SIG-M5 treated with dmso at 0.1 percent for 504 hours (cell line): ENCODE data around the gene SELE.

Experiments
- DNase-seq: peaks from one replicate; lab custom pipeline; 2025; ENCODE audit not compliant: unreplicated experiment; lab: John Stamatoyannopoulos, UW

The SELE gene, protein sequence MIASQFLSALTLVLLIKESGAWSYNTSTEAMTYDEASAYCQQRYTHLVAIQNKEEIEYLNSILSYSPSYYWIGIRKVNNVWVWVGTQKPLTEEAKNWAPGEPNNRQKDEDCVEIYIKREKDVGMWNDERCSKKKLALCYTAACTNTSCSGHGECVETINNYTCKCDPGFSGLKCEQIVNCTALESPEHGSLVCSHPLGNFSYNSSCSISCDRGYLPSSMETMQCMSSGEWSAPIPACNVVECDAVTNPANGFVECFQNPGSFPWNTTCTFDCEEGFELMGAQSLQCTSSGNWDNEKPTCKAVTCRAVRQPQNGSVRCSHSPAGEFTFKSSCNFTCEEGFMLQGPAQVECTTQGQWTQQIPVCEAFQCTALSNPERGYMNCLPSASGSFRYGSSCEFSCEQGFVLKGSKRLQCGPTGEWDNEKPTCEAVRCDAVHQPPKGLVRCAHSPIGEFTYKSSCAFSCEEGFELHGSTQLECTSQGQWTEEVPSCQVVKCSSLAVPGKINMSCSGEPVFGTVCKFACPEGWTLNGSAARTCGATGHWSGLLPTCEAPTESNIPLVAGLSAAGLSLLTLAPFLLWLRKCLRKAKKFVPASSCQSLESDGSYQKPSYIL

DNA sequence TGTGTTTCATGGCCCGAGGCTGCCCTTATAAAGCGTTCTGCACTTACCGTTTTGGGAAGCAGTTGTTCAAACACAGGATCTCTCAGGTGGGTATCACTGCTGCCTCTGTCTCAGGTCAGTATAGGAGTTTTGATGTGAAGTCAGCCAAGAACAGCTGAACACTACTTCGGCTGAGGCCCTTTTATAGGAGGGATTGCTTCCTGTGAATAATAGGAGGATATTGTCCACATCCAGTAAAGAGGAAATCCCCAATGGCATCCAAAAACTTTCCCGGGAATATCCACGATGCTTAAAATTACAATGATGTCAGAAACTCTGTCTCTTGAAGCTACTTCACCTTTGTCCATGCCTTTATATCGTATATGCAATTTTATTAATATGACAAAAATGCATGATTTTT, at the start of gene SELE:
SELE (minus strand) TSS at position 156 of the 400 bp plus-strand sequence. CDS start 467 bp downstream, outside the sequence.
- DNase-seq = no peak

DNA sequence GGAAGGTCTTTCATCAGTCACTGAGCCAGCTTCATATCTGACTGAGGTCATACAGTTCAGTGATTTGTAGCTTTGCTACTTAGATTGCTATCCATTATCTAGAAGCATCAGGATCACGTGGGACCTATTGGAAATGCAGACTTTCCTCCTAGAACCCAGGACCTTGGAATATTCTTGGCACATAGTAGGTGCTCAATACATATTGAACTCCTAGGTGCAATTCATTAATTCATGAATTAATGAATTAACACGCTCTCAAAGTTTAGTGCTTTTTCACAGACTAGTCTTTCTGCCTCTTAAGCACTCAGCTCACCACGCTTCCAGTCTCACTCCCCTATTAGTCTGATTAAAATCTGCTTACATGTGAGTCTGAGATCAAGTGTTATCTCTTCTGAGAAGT, 48.7 kb upstream of the SELE start:
- DNase-seq = no peak

GRCh38 chr1:169779970-169780369, 46.1 kb upstream of the SELE start:
- no peak for DNase-seq

DNA sequence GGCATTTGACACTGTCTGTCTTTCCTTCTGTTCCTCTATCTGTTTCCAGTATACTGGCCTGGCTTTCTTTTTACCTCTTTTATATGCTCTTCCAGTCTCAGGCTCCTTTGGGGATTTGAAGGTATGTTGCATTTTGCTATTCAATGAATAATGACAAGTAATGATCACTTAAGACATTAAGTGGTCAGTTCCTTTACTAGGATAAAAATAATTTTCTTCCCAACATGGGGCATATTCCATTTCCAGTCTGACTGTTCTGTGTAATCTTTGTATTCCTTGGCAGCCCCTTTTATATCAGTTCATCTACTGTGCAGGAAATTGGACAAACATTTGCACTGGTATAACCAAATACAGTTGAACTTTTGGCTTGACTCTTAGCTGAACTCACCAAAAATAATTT, 45.3 kb upstream of the SELE start:
- no peak for DNase-seq

- DNase-seq = no peak
Measured at GRCh38 chr1:169776440-169776839, 42.6 kb upstream of the SELE start.

- DNase-seq = no peak
Measured at GRCh38 chr1:169768161-169768560, 34.3 kb upstream of the SELE start.

GRCh38 chr1:169765580-169766331, 31.9 kb upstream of the SELE start:
- no peak for DNase-seq

GRCh38 chr1:169764919-169765318, 31.0 kb upstream of the SELE start:
- DNase-seq = no peak

GRCh38 chr1:169762699-169763098, 28.8 kb upstream of the SELE start:
- DNase-seq = no peak

DNA sequence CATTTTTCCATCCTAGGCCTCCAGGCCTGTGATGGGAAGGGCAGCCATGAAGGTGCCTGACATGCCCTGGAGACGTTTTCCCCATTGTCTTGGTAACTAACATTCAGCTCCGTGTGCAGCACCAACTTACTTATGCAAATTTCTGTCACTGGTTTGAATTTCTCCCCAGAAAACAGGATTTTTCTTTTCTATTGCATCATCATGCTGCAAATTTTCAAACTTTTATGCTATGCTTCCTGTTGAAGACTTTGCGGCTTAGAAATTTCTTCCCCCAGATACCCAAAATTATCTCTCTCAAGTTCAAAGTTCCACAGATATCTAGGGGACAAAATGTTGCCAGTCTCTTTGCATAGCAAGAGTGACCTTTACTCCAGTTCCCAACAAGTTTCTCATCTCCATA, 25.2 kb upstream of the SELE start:
- DNase-seq = no peak

DNA sequence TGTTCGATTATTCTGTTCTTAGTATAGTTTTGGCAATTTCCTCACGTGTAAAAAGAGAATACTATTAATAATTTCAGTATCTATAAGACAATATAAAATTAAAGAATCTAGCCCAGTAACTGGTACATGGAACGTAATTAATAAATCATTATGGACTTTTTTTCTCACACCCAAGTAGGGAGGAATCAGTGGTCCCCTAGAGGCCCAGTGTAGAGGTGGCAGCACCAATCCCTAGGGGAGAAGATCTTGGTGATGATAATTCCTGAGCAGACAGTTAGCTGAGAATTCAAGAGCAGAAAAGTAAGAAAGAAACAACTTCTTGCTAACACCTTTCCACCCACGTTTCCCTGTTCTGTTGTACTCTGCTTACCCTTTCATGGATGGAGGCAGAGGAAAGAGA, 19.7 kb upstream of the SELE start:
- DNase-seq = no peak

DNA sequence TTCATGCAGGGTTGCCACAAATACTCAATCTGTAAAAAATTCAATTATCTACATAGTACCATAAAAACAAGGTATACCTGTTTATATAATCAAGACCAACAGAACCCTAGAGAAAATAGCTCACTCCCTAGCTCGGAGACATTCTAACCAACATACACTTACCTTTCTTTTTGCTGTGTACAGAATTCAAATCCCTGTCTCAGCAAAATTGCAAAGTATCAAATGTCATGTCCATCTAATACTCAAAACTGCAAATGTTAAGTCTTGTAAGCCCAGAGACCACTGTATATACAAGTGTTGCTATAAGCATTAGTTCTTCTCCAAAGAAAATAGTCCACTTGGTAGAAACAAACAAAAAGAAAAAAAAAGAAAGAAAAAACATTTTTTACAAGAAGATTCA, 16.2 kb upstream of the SELE start:
- no peak for DNase-seq

GRCh38 chr1:169746550-169746949, 12.7 kb upstream of the SELE start:
- DNase-seq = no peak

DNA sequence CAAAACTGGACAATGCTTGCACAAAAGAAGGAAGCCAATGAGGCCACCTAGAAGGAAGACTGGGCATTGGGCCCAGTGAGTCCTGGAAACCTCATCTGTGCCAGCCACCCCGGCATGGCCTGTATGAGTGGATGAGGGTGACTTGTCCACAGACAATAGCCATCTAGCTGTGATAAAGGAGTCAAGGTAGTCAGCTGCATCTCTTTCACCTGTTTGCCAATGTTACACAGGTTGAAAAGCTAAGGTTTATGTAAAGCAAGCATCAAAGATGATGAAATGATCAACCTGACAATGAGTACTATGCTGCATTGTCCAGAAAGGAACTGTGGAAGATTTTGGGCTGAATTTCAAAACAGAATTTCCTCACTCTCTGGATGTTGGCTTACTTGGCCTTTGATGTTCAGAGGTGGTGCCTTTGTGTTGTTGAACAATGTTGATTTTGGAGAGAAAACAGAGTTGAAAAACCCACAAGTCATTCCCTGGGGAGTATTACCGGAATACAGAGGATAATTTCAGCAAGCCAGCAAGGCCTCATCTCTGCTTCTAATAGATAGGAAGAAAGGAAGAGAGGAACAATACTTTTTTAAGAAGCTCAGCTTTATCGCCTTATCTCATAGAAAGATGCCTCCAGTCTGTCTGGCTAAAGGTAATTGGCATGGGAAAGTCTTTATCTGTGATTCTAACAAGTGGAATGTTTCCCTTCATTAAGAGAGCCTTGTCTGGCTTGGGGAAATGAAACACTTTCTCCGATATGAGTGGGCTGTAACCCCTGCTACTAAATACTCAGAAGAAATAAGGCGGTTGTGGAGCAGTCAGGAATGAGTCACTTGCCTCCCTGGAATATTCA, 11.4 kb upstream of the SELE start:
- no peak for DNase-seq

DNA sequence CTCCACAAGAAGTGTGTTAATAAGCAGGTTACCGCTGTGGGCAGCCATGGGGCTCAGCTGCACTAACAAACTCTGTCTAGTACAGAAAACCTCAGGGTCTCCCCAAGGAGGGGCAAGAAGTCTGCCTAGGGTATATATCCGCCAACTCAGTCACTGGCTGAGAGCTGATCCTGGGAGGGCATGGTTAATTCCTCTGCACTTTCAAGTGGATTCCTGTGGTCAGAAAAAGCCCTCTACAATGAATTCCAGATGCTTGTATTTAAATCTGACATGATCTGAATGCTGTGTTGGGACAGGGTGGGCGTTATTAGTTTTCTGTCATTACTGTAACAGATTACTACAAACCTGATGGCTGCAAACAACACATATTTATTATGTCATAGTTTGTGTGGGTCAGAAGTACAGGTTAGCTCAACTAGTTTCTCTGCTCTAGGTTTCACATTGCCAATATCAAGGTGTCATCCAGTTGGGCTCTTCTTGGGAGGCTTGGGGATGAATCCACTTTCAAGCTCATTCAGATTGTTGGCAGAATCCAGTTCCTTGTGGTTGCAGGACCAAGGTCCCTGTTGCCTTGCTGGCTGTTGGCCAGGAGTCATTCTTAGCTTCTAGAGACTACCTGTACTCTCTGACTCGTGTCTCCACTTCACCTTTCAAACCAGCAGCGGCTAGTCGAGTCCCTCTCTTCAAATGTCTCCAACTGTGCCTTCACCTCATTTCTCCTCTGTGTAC, 8.0 kb upstream of the SELE start:
- DNase-seq = no peak

- DNase-seq = no peak
Measured at GRCh38 chr1:169739980-169740379, 6.1 kb upstream of the SELE start.

DNA sequence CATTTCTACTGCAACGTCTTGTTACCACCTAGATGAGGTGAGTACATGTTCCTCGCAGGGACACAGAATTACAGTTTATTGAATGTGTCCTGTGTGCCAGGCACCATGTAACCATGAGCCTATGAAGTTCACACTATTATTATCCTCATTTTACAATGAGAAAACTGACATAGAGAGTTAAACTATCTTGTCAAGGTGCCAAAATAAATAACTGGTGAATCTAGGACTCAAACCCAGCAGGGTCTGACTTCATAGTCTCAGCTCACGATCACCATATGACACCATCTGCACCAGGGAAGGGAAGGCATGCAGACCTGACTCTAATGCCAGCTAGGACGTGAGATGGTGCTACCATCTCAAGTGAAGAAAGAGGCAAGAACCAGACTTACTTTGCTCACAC, 2.4 kb downstream of the SELE start:
- no peak for DNase-seq

- no peak for DNase-seq
Measured at GRCh38 chr1:169729991-169730390, 3.9 kb downstream of the SELE start.

- DNase-seq = no peak
Measured at GRCh38 chr1:169727307-169727706, 6.6 kb downstream of the SELE start.

- no peak for DNase-seq
Measured at GRCh38 chr1:169726851-169727250, 7.0 kb downstream of the SELE start.
